ENCODE data around the gene NUP85. TPM values are rescaled to one million over a fixed set of nuclear protein-coding genes. Genes with fewer than 3 reads are reported as not detected.

Gene NUP85
- total and polyA plus RNA-seq, 2 of the 4 experiments (the other 2 are of a cell fraction), result 29.4 to 54.4 TPM

GRCh38 chr17:75209061-75209460, 3.6 kb downstream of the NUP85 start:
- 100% methylated on average over 1 of the region's 3 CpGs; no CpG with 5 or more reads in 1 of the 2 experiments for WGBS, 2 experiments (ENCODE audit: extremely low coverage in 2 of 2, insufficient read length in 1 of 2)
- H3K9ac ChIP-seq (ENCODE audit: low read depth, low read length), result no peak overlapping the region
- H2BK120ac ChIP-seq (ENCODE audit: low read depth, low read length), result no peak overlapping the region
- no peak overlapping the region for H3K4me2 ChIP-seq (ENCODE audit: low read depth, low read length)
- H3K56ac ChIP-seq (ENCODE audit: extremely low read depth, insufficient read depth, low read length), result no peak overlapping the region
- H3K23ac ChIP-seq (ENCODE audit: low read depth, low read length), result no peak overlapping the region
- peaks cover 5 to 24% of the 10 kb centered on the region in 2 experiments; a peak in 3 of 4 replicates for H3K79me1 ChIP-seq (ENCODE audit: low read depth in 1 of 2, low read length in 2 of 2)
- no peak overlapping the region for H3K4ac ChIP-seq (ENCODE audit: low read depth, low read length)
- TF ChIP-seq CHD1 (IDR thresholded peaks at IDR 0.05; ENCODE audit: low read depth, low read length) (no peak), CEBPB (IDR thresholded peaks at IDR 0.05; ENCODE audit: low read depth, low read length) (no peak), MXI1 (IDR thresholded peaks at IDR 0.05; ENCODE audit: borderline replicate concordance, low read depth, low read length) (no peak), RAD21 (IDR thresholded peaks at IDR 0.05; ENCODE audit: low read length) (no peak), BHLHE40 (IDR thresholded peaks at IDR 0.05; ENCODE audit: low read depth, low read length) (no peak), ELK1 (IDR thresholded peaks at IDR 0.05; ENCODE audit: borderline replicate concordance, low read depth, low read length) (no peak), RCOR1 (IDR thresholded peaks at IDR 0.05; ENCODE audit: insufficient replicate concordance, low read length) (no peak), SMC3 (IDR thresholded peaks at IDR 0.05; ENCODE audit: low read depth, low read length) (no peak), MAFK (IDR thresholded peaks at IDR 0.05; ENCODE audit: low read depth, low read length) (no peak), USF2 (IDR thresholded peaks at IDR 0.05; ENCODE audit: low read depth, low read length) (no peak), CTCF (conservative IDR thresholded peaks at IDR 0.05; ENCODE audit: low read depth, low read length) (no peak), POLR2A (IDR thresholded peaks at IDR 0.05; ENCODE audit: low read depth, low read length) (no peak)
- intact Hi-C loops (cut with micrococcal nuclease), result loop anchor here (10.0 kb wide), 1 partner anchor 144 kb away; no protein-coding TSS in a partner anchor
- DNase-seq (no peak), ATAC-seq (ENCODE audit: low read depth) (no peak)
- H3K18ac ChIP-seq (ENCODE audit: low read depth, low read length), result no peak overlapping the region
- no peak overlapping the region for H3K14ac ChIP-seq (replicated peaks; ENCODE audit: low read depth, low read length)
- in situ Hi-C loops (cut with MboI; ENCODE audit: low sequenced_read_pairs), result loop anchor here (10.0 kb wide), 2 partner anchors 144 to 244 kb away; no protein-coding TSS in a partner anchor
- CTCF ChIA-PET, result no interaction called here
- no peak overlapping the region for H2BK5ac ChIP-seq (ENCODE audit: low read depth, low read length, poor library complexity, severe bottlenecking)
- no peak overlapping the region for H2AK5ac ChIP-seq (ENCODE audit: low read depth, low read length)
- H2BK15ac ChIP-seq (ENCODE audit: low read depth, low read length), result no peak overlapping the region
- no peak overlapping the region for H2AK9ac ChIP-seq (replicated peaks; ENCODE audit: low read depth, low read length, poor library complexity)
- peaks cover 22% of the 10 kb centered on the region for H3K36me3 ChIP-seq (ENCODE audit: control insufficient read depth, insufficient read depth, low read length)
- no peak overlapping the region for H2AFZ ChIP-seq (replicated peaks; ENCODE audit: low read length, poor library complexity)
- H3K4me1 ChIP-seq (ENCODE audit: control insufficient read depth, insufficient read depth, low read length), result no peaks in the 10 kb centered on the region; the same call in 1 of the 2 replicates
- no TSS peak for BruUV-seq (replicated peaks)
- POLR2A ChIA-PET (ENCODE audit: unreplicated experiment), result no interaction called here
- H3K9me3 ChIP-seq (ENCODE audit: control insufficient read depth, insufficient read depth, low read length), result no peaks in the 10 kb centered on the region
- H4K91ac ChIP-seq (ENCODE audit: insufficient read depth, low read depth, low read length), result no peak overlapping the region
- H3K4me3 ChIP-seq (ENCODE audit: insufficient read depth, low read depth, low read length), result no peak overlapping the region
- H4K20me1 ChIP-seq (ENCODE audit: insufficient read depth, low read length), result no peaks in the 10 kb centered on the region; the same call in 1 of the 2 replicates
- no peaks in the 10 kb centered on the region for H3K27me3 ChIP-seq (ENCODE audit: control insufficient read depth, insufficient read depth, low read length)
- H4K8ac ChIP-seq (ENCODE audit: low read depth in 2 of 2, low read length in 2 of 2), result no peak overlapping the region
- H3K9me1 ChIP-seq (ENCODE audit: insufficient read depth, low read length), result no peaks in the 10 kb centered on the region
- no peak overlapping the region for H3K27ac ChIP-seq (ENCODE audit: insufficient read depth, low read length)
- H4K5ac ChIP-seq (ENCODE audit: low read depth, low read length), result no peak overlapping the region
- dilution Hi-C loops (cut with HindIII; ENCODE audit: low sequenced_read_pairs, unreplicated experiment), result no loop called here
- no peak overlapping the region for H2BK20ac ChIP-seq (ENCODE audit: low read depth, low read length)
